Upper lobe of left lung (tissue), 6 donors: ENCODE measurements around the gene PRR5. TPM values are rescaled to one million over a fixed set of nuclear protein-coding genes. Genes with fewer than 3 reads are reported as not detected.

ENCODE experiments used
- ATAC-seq, 2 donors: fragments of 200-7000 bp; cut with Tn5 transposase; one replicate each; pipeline ENCODE4 v1.9.1; 2022; ENCODE audit warnings: mild to moderate bottlenecking in 2 of 2, moderate library complexity in 2 of 2; ENCODE audit not compliant: low FRiP score in 2 of 2
- DNase-seq, 2 donors: peaks; one replicate each; pipeline ENCODE4 v3.0.0-alpha.2; 2019 to 2020
- H3K27ac ChIP-seq, 4 donors: fragments of 200-600 bp; sonication (generic); one replicate each; pipeline ENCODE4 v1.5.1; 2016 to 2019
- H3K27me3 ChIP-seq, 4 donors: fragments of 200-600 bp; sonication (generic); one replicate each; pipeline ENCODE4 v1.5.1; 2017 to 2019
- H3K36me3 ChIP-seq, 4 donors: fragments of 200-600 bp; sonication (generic); one replicate each; pipeline ENCODE4 v1.5.1; 2016 to 2019
- H3K4me1 ChIP-seq, 4 donors: fragments of 200-600 bp; sonication (generic); one replicate each; pipeline ENCODE4 v1.5.1; 2018 to 2019
- H3K4me3 ChIP-seq, 4 donors: fragments of 200-600 bp; sonication (generic); one replicate each; pipeline ENCODE4 v1.5.1; 2017 to 2019; ENCODE audit warnings: mild to moderate bottlenecking in 2 of 4, moderate library complexity in 1 of 4
- H3K9me3 ChIP-seq, 4 donors: fragments of 200-600 bp; sonication (generic); one replicate each; pipeline ENCODE4 v1.5.1; 2018 to 2019
- EP300 ChIP-seq, 4 donors: sonication (generic); formaldehyde crosslinking; IDR thresholded peaks; one replicate each; pipeline ENCODE4 v1.5.1; 2017; ENCODE audit warnings: antibody characterized with exemption in 4 of 4, control low read depth in 2 of 4
- POLR2A ChIP-seq, 4 donors: fragments of 450-650 bp; IDR thresholded peaks; one replicate each; pipeline ENCODE4 v1.5.1; 2016 to 2017; ENCODE audit warnings: antibody characterized with exemption in 4 of 4, mild to moderate bottlenecking in 2 of 4
- POLR2AphosphoS5 ChIP-seq, 2 donors: sonication (generic); formaldehyde crosslinking; IDR thresholded peaks; one replicate each; pipeline ENCODE4 v1.5.1; 2017; ENCODE audit warnings: antibody characterized with exemption in 2 of 2
- WGBS, 2 donors: methylation state at CpG; one replicate each; pipeline ENCODE4 v1.1.5; 2017 to 2018; 5-methylcytosine and 5-hydroxymethylcytosine counted together
- total RNA-seq, 6 donors: library from RNA; depleted of rRNA in 4 of 6; stranded (reverse); fragments of >200 nt in 4 of 6; gene quantifications; one replicate each; pipeline versions ENCODE4 v1.1.0 to v1.2.1, GENCODE V29; 2016 to 2021
- TF ChIP-seq, protein P1 (sequence below), 6 experiments: fragments of 450-650 bp in 4 of 6; fragments of 200-600 bp in 2 of 6; sonication (generic) in 2 of 6; IDR thresholded peaks; one replicate each; pipeline ENCODE4 v1.5.1; 2016 to 2019; ENCODE audit warnings: antibody characterized with exemption in 6 of 6
- donor health status: DM: no; HTN: no; CAD: no; lungs with moderate emphysema.
- donor health status: DM: no; HTN: yes; CAD: no; lungs with severe emphysema.

PRR5 gene
- total RNA-seq, 6 donors from 2014 or later: 13.1 to 68.1 (median 15.8) TPM

GRCh38 chr22:44686873-44687600, 15.0 kb upstream of the PRR5 start:
- TF ChIP-seq, protein P1, sequence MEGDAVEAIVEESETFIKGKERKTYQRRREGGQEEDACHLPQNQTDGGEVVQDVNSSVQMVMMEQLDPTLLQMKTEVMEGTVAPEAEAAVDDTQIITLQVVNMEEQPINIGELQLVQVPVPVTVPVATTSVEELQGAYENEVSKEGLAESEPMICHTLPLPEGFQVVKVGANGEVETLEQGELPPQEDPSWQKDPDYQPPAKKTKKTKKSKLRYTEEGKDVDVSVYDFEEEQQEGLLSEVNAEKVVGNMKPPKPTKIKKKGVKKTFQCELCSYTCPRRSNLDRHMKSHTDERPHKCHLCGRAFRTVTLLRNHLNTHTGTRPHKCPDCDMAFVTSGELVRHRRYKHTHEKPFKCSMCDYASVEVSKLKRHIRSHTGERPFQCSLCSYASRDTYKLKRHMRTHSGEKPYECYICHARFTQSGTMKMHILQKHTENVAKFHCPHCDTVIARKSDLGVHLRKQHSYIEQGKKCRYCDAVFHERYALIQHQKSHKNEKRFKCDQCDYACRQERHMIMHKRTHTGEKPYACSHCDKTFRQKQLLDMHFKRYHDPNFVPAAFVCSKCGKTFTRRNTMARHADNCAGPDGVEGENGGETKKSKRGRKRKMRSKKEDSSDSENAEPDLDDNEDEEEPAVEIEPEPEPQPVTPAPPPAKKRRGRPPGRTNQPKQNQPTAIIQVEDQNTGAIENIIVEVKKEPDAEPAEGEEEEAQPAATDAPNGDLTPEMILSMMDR (IDR thresholded peaks at IDR 0.05): no peak
- no peak for TF ChIP-seq POLR2A (IDR thresholded peaks at IDR 0.05)
- TF ChIP-seq EP300 (IDR thresholded peaks at IDR 0.05): no peak
- no peak for TF ChIP-seq POLR2AphosphoS5 (IDR thresholded peaks at IDR 0.05)
- ATAC-seq: no peak
- Histone ChIP-seq H3K4me3 (no peak overlapping the region), H3K36me3 (no peaks in the 10 kb centered on the region), H3K27ac (no peak overlapping the region), H3K4me1 (peaks cover 7 to 18% (median 14%) of the 10 kb centered on the region in 4 donors), H3K27me3 (no peaks in the 10 kb centered on the region), H3K9me3 (no peaks in the 10 kb centered on the region)
- DNase-seq: no peak
- 65 to 72% methylated on average over 10 of the region's 10 CpGs for WGBS, 2 donors

DNA sequence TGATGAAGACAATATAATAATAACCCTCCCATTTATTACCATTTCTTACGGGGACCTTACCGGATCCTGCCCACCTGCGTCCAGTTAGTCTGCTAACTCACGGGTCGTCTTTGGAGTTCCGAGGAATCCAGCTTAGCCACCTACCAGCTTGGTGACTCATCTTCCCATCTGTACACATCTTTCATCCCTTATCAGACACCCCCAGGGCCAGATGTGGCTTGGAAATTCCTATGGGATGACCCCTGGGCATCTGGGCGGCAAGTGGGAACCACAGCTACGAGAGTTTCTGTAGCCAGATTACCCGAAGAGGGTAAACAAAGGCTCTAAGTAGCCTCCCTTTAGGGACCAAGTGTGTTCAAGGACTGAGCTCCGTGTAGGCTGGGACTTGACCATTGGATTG, 12.8 kb upstream of the PRR5 start:
- H3K27ac ChIP-seq: no peak overlapping the region
- H3K27me3 ChIP-seq: no peaks in the 10 kb centered on the region
- no peak overlapping the region for H3K4me3 ChIP-seq
- 86 to 90% methylated on average over 10 of the region's 10 CpGs for WGBS, 2 donors
- ATAC-seq (no peak), DNase-seq (no peak)
- H3K4me1 ChIP-seq: peaks cover 7 to 17% (median 14%) of the 10 kb centered on the region in 4 donors
- TF ChIP-seq POLR2A (IDR thresholded peaks at IDR 0.05): no peak
- TF ChIP-seq, protein P1 (IDR thresholded peaks at IDR 0.05): no peak
- no peak for TF ChIP-seq EP300 (IDR thresholded peaks at IDR 0.05)
- TF ChIP-seq POLR2AphosphoS5 (IDR thresholded peaks at IDR 0.05): no peak
- H3K9me3 ChIP-seq: no peaks in the 10 kb centered on the region
- H3K36me3 ChIP-seq: no peaks in the 10 kb centered on the region

DNA sequence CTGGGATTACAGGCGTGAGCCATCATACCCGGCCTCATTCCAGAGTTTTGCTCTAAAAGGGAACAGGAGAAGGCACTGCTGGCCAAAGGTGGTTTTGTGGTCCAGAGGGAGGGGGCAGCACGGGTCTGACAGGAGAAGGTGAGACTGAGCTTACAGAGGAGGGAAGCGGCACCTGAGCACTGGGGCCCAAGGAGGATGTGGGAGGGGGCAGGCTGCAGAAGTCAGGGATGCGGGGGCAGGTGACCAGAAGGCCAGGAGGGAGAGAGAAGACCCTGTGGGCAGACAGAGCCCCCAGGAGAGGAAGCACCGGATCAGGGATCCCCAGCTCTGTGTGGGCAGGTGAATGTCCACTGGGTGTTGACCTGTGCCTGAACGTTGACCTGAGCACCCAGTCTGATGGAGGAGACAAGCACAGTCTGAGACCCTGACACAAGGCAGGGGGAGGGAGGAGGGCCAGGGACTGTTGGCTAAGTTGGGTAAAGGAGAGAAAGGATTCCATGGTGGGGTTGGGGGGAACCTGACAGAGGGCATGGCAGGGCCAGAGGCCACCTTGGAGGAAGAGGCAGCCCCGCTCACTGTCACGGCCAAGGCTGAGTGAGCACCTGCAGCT, 12.0 kb upstream of the PRR5 start:
- H3K27me3 ChIP-seq: no peaks in the 10 kb centered on the region
- no peaks in the 10 kb centered on the region for H3K9me3 ChIP-seq
- no peak overlapping the region for H3K4me3 ChIP-seq
- ATAC-seq: no peak
- H3K4me1 ChIP-seq: peaks cover 5 to 8% (median 7%) of the 10 kb centered on the region in 4 donors
- no peaks in the 10 kb centered on the region for H3K36me3 ChIP-seq
- 88 to 92% methylated on average over 8 to 9 of the region's 9 CpGs for WGBS, 2 donors
- H3K27ac ChIP-seq: no peak overlapping the region
- no peak for DNase-seq
- TF ChIP-seq POLR2AphosphoS5 (IDR thresholded peaks at IDR 0.05): no peak
- TF ChIP-seq, protein P1 (IDR thresholded peaks at IDR 0.05): no peak
- TF ChIP-seq EP300 (IDR thresholded peaks at IDR 0.05): no peak

GRCh38 chr22:44691796-44692661, 10.0 kb upstream of the PRR5 start:
- Histone ChIP-seq H3K9me3 (no peaks in the 10 kb centered on the region), H3K27me3 (no peaks in the 10 kb centered on the region), H3K36me3 (no peaks in the 10 kb centered on the region), H3K27ac (no peak overlapping the region), H3K4me1 (no peaks in the 10 kb centered on the region), H3K4me3 (no peak overlapping the region)
- ATAC-seq (no peak), DNase-seq (no peak)
- TF ChIP-seq POLR2A (IDR thresholded peaks at IDR 0.05): no peak
- TF ChIP-seq, protein P1 (IDR thresholded peaks at IDR 0.05): no peak
- no peak for TF ChIP-seq EP300 (IDR thresholded peaks at IDR 0.05)
- TF ChIP-seq POLR2AphosphoS5 (IDR thresholded peaks at IDR 0.05): no peak
- WGBS, 2 donors: 60 to 67% methylated on average over 22 to 24 of the region's 24 CpGs
